HepG2 (cell line): ENCODE data around the gene MINAR2. TPM values are rescaled to one million over a fixed set of nuclear protein-coding genes. Genes with fewer than 3 reads are reported as not detected.
A peak's percentile ranks its signal among the peaks of the same experiment; 100 is the strongest.

ENCODE experiments used
- ATAC-seq: fragments of 200-7000 bp; cut with Tn5 transposase; 3 replicates; pipeline ENCODE4 v1.9.1; 2020; ENCODE audit warnings: mild to moderate bottlenecking, moderate library complexity
- BruUV-seq: library from RNA; stranded (reverse); fragments of 400-500 nt; replicated peaks from 2 replicates; lab custom pipeline; 2021; lab: Mats Ljungman, UMichigan
- CTCF ChIA-PET: fragments of 300-600 bp; formaldehyde crosslinking; extraction: SDS; loops from one replicate; lab custom pipeline; 2021; ENCODE audit warnings: low total read pairs, inconsistent platforms, low intra/inter-chr PET ratio; lab: Yijun Ruan, JAX
- POLR2A ChIA-PET: fragments of 350-600 bp; sonication (Branson Sonifier 250); formaldehyde crosslinking; loops from one replicate; lab custom pipeline; 2020; ENCODE audit warnings: antibody characterized with exemption, inconsistent platforms; lab: Yijun Ruan, JAX
- DNase-seq: peaks from one replicate; pipeline ENCODE4 v3.0.0-alpha.2; 2015; ENCODE audit warnings: low spot score
- FAIRE-seq: peaks from 3 replicates; lab custom pipeline; 2011; peaks lifted over from hg19 to GRCh38; lab: Jason Lieb, UNC
- H2AFZ ChIP-seq: one replicate; pipeline ENCODE4 v1.6.1; 2011; ENCODE audit warnings: low read length, inconsistent platforms
- H3K27ac ChIP-seq: fragments of 300-600 bp; 3 replicates; pipeline ENCODE4 v1.8.0; 2011; ENCODE audit warnings: mixed run types, mild to moderate bottlenecking, mixed read lengths, low read length, inconsistent platforms; ENCODE audit not compliant: insufficient read depth; ENCODE audit errors: extremely low read length
- H3K27me3 ChIP-seq, 2 experiments: fragments of 200-600 bp in 1 of 2; 2 replicates in 1 of 2; 3 replicates in 1 of 2; pipeline versions ENCODE4 v1.6.0 to v1.8.0; 2011; ENCODE audit warnings: low read length in 2 of 2, mild to moderate bottlenecking in 2 of 2, moderate library complexity in 2 of 2, inconsistent platforms in 1 of 2; ENCODE audit not compliant: insufficient read depth in 2 of 2, control insufficient read depth in 1 of 2
- H3K36me3 ChIP-seq, 2 experiments: fragments of 200-600 bp in 1 of 2; replicated peaks in 1 of 2; 2 replicates in 1 of 2; 3 replicates in 1 of 2; pipeline versions ENCODE4 v1.5.1 to v1.8.0; 2011; ENCODE audit warnings: low read length in 2 of 2, inconsistent platforms in 1 of 2; ENCODE audit not compliant: insufficient read depth in 2 of 2, control insufficient read depth in 1 of 2
- H3K4me1 ChIP-seq: 2 replicates; pipeline ENCODE4 v1.5.1; 2012; ENCODE audit warnings: low read length, inconsistent platforms; ENCODE audit not compliant: insufficient read depth
- H3K4me2 ChIP-seq: 2 replicates; pipeline ENCODE4 v1.6.0; 2011; ENCODE audit warnings: low read depth, low read length, inconsistent platforms
- H3K4me3 ChIP-seq, 3 experiments: fragments of 200-600 bp in 1 of 3; sonication (generic), shearing (Covaris generic) in 1 of 3; replicated peaks in 1 of 3; 2 replicates each; pipeline ENCODE4 v1.5.1; 2011 to 2016; ENCODE audit warnings: low read length in 3 of 3, inconsistent platforms in 2 of 3, low read depth in 2 of 3, mild to moderate bottlenecking in 2 of 3, control low read depth in 1 of 3, mixed read lengths in 1 of 3; ENCODE audit not compliant: insufficient read depth in 1 of 3
- H3K79me2 ChIP-seq: one replicate; pipeline ENCODE4 v1.6.1; 2011; ENCODE audit warnings: low read length, inconsistent platforms; ENCODE audit not compliant: insufficient read depth
- H3K9ac ChIP-seq: 2 replicates; pipeline ENCODE4 v1.6.0; 2011; ENCODE audit warnings: mild to moderate bottlenecking, low read depth, low read length, inconsistent platforms; ENCODE audit not compliant: insufficient read depth
- H3K9me3 ChIP-seq: 2 replicates; pipeline ENCODE4 v1.5.1; 2012; ENCODE audit warnings: mild to moderate bottlenecking, low read length
- H4K20me1 ChIP-seq: 2 replicates; pipeline ENCODE4 v1.6.0; 2011; ENCODE audit warnings: inconsistent platforms, mild to moderate bottlenecking, low read length, moderate library complexity; ENCODE audit not compliant: insufficient read depth
- AKAP8 ChIP-seq: sonication (generic); formaldehyde crosslinking; IDR thresholded peaks from 2 replicates; pipeline ENCODE4 v1.5.1; 2020; ENCODE audit warnings: mild to moderate bottlenecking, missing genetic modification reagents
- CTCF ChIP-seq: sonication (generic); formaldehyde crosslinking; IDR thresholded peaks from 2 replicates; pipeline ENCODE4 v1.5.0; 2020; ENCODE audit warnings: mild to moderate bottlenecking, missing genetic modification reagents, moderate library complexity
- MXD4 ChIP-seq: IDR thresholded peaks from 2 replicates; pipeline ENCODE4 v1.6.1; 2016; ENCODE audit warnings: mild to moderate bottlenecking, missing biosample characterization, missing genetic modification reagents
- SALL1 ChIP-seq: sonication (generic); formaldehyde crosslinking; IDR thresholded peaks from 2 replicates; pipeline ENCODE4 v1.8.0; 2022; ENCODE audit warnings: mild to moderate bottlenecking, missing genetic modification reagents
- SETDB1 ChIP-seq: sonication (generic); formaldehyde crosslinking; IDR thresholded peaks from 2 replicates; pipeline ENCODE4 v1.5.1; 2020; ENCODE audit warnings: missing genetic modification reagents, mild to moderate bottlenecking, borderline replicate concordance
- SMC3 ChIP-seq: IDR thresholded peaks from 2 replicates; pipeline ENCODE4 v1.6.1; 2011; ENCODE audit warnings: low read length, improper control_type of control experiment
- STAG1 ChIP-seq: sonication (generic); formaldehyde crosslinking; IDR thresholded peaks from 2 replicates; pipeline ENCODE4 v1.4.0; 2020; ENCODE audit warnings: missing genetic modification reagents
- THAP11 ChIP-seq: IDR thresholded peaks from 2 replicates; pipeline ENCODE4 v1.6.1; 2016; ENCODE audit warnings: missing biosample characterization, missing genetic modification reagents
- WGBS: methylation state at CpG from one replicate; pipeline ENCODE4 v1.1.6; 2017; ENCODE audit warnings: low lambda C conversion rate; 5-methylcytosine and 5-hydroxymethylcytosine counted together
- in situ Hi-C: cut with HindIII; loops from 2 replicates; pipeline ENCODE4 v1.10.0; 2017; ENCODE audit warnings: low pct_unique_long_range_greater_than_20kb; ENCODE audit not compliant: extremely low pct_ligation_motif_present
- intact Hi-C: fragments of 100-400 bp; cut with micrococcal nuclease; formaldehyde crosslinking; loops from one replicate; pipeline ENCODE4 v1.10.0; 2022; ENCODE audit not compliant: unreplicated experiment
- polyA plus RNA-seq, 8 experiments: library from polyadenylated mRNA; depleted of rRNA in 3 of 8; stranded (reverse) in 7 of 8; unstranded in 1 of 8; fragments of >200 nt; fragmentation: Illumina TruSeq in 4 of 8; extraction: Trizol in 4 of 8; gene quantifications; 2 replicates each; pipeline versions ENCODE4 v1.2.1 to v1.2.3, GENCODE V29; 2011 to 2016; ENCODE audit warnings: low read depth in 4 of 8, missing spikeins in 1 of 8, mixed read lengths in 1 of 8; ENCODE audit not compliant: insufficient read depth in 1 of 8
- total RNA-seq, 5 experiments: library from RNA; depleted of rRNA; stranded (reverse); fragments of >200 nt; fragmentation: Illumina TruSeq; extraction: Trizol; gene quantifications; 2 replicates each; pipeline ENCODE4 v1.2.3, GENCODE V29; 2016; ENCODE audit warnings: low read depth in 1 of 5

The MINAR2 gene
- total and polyA plus RNA-seq, 2 of the 13 experiments (the other 11 are each of a cell fraction or from before 2014, with no cell fraction given) = not detected

- H3K4me2 ChIP-seq = no peak overlapping the region
- no peaks in the 10 kb centered on the region for H4K20me1 ChIP-seq
- no peaks in the 10 kb centered on the region for H3K27me3 ChIP-seq
- H3K27ac ChIP-seq = no peak overlapping the region
- 13% methylated on average over 6 of the region's 9 CpGs for WGBS
- in situ Hi-C loops (loop anchor here (5.0 kb wide), 1 partner anchor 81 kb away; no protein-coding TSS in a partner anchor), intact Hi-C loops (loop anchor here (1.0 kb wide), 2 partner anchors 81 to 370 kb away; no protein-coding TSS in a partner anchor)
- ChIA-PET POLR2A (no interaction called here), CTCF (interaction anchor here (1.5 kb wide), 1 partner anchor 82 kb away, joined by 15 read pairs; no protein-coding TSS in a partner anchor)
- H2AFZ ChIP-seq = no peak overlapping the region
- no peak overlapping the region for H3K9ac ChIP-seq
- no peak overlapping the region for H3K4me3 ChIP-seq
- no TSS peak for BruUV-seq
- TF ChIP-seq MXD4 (CRISPR knock-in tag) = no peak
- TF ChIP-seq SMC3 = peak; percentile 72
- TF ChIP-seq THAP11 = no peak
- no peak for TF ChIP-seq AKAP8 (CRISPR knock-in tag)
- TF ChIP-seq STAG1 = peak; percentile 75
- peak; percentile 78 for TF ChIP-seq CTCF (CRISPR knock-in tag)
- no peak for TF ChIP-seq SALL1 (CRISPR knock-in tag)
- TF ChIP-seq SETDB1 = no peak
- no peaks in the 10 kb centered on the region for H3K36me3 ChIP-seq
- no peaks in the 10 kb centered on the region for H3K4me1 ChIP-seq
- no peaks in the 10 kb centered on the region for H3K9me3 ChIP-seq
- no peaks in the 10 kb centered on the region for H3K79me2 ChIP-seq
- DNase-seq (peak; percentile 59), ATAC-seq (peak; percentile 90), FAIRE-seq (peak; percentile 91)
These were observed 23.4 kb downstream of the MINAR2 start for GRCh38 chr5:129771058-129771838.
